ENCODE results near the gene TAOK3. TPM values are rescaled to one million over a fixed set of nuclear protein-coding genes. Genes with fewer than 3 reads are reported as not detected.

TAOK3 gene
- total RNA-seq, 3 donors from 2014 or later (not counting 1 experiment from before 2014, with no cell fraction given), result 155 to 166 (median 157) TPM

- intact Hi-C loops (cut with micrococcal nuclease), result no loop called here
- H3K9me3 ChIP-seq (ENCODE audit: control insufficient read depth, insufficient read depth, low read length), result no peaks in the 10 kb centered on the region
- no peaks in the 10 kb centered on the region for H3K9me3 Mint-ChIP-seq
- no peaks in the 10 kb centered on the region for H3K36me3 Mint-ChIP-seq
- H3K27ac ChIP-seq (ENCODE audit: low read length), result no peak overlapping the region
- ATAC-seq (no peak), DNase-seq (no peak)
- WGBS (ENCODE audit: insufficient coverage), result no CpG with 5 or more reads among the region's 1 CpG
- no peaks in the 10 kb centered on the region for H3K36me3 ChIP-seq (ENCODE audit: control insufficient read depth, insufficient read depth, low read length)
- TF ChIP-seq CTCF (IDR thresholded peaks at IDR 0.05), result no peak
- no peak overlapping the region for H3K27ac Mint-ChIP-seq
- no peak overlapping the region for H3K4me3 ChIP-seq (ENCODE audit: low read length)
- H3K27me3 ChIP-seq (ENCODE audit: control insufficient read depth, insufficient read depth, low read length), result peaks cover 4% of the 10 kb centered on the region
- no peak overlapping the region for H3K4me3 Mint-ChIP-seq
- H3K4me1 Mint-ChIP-seq, result peaks cover 5 to 6% of the 10 kb centered on the region in 2 donors
- peaks cover 0 to 11% of the 10 kb centered on the region in 2 donors for H3K27me3 Mint-ChIP-seq (ENCODE audit: low read depth in 2 of 2)
- peaks cover 4% of the 10 kb centered on the region for H3K4me1 ChIP-seq (ENCODE audit: control insufficient read depth, insufficient read depth, low read length)
Observed at GRCh38 chr12:118109088-118109487, 263.6 kb downstream of the TAOK3 start.

- Histone ChIP-seq H3K27me3 (ENCODE audit: control insufficient read depth, insufficient read depth, low read length) (peaks cover 10% of the 10 kb centered on the region), H3K4me1 (ENCODE audit: control insufficient read depth, insufficient read depth, low read length) (peaks cover 14% of the 10 kb centered on the region), H3K27ac (ENCODE audit: low read length) (no peak overlapping the region), H3K4me3 (ENCODE audit: low read length) (no peak overlapping the region), H3K9me3 (ENCODE audit: control insufficient read depth, insufficient read depth, low read length) (no peaks in the 10 kb centered on the region), H3K36me3 (ENCODE audit: control insufficient read depth, insufficient read depth, low read length) (no peaks in the 10 kb centered on the region)
- 98% methylated on average over 8 of the region's 8 CpGs for WGBS (ENCODE audit: insufficient coverage)
- Mint-ChIP-seq H3K4me3 (no peak overlapping the region), H3K27ac (no peak overlapping the region), H3K27me3 (ENCODE audit: low read depth in 2 of 2) (peaks cover 5 to 14% of the 10 kb centered on the region in 2 donors), H3K36me3 (no peaks in the 10 kb centered on the region), H3K4me1 (peaks cover 9 to 14% of the 10 kb centered on the region in 2 donors), H3K9me3 (no peaks in the 10 kb centered on the region)
- DNase-seq (no peak), ATAC-seq (no peak)
- intact Hi-C loops (cut with micrococcal nuclease), result no loop called here
- TF ChIP-seq CTCF (IDR thresholded peaks at IDR 0.05), result no peak
Observed at GRCh38 chr12:118107694-118108093, 265.0 kb downstream of the TAOK3 start.

- Mint-ChIP-seq H3K36me3 (no peaks in the 10 kb centered on the region), H3K4me3 (no peak overlapping the region), H3K4me1 (peaks cover 10 to 14% of the 10 kb centered on the region in 2 donors), H3K27ac (no peak overlapping the region), H3K9me3 (no peaks in the 10 kb centered on the region), H3K27me3 (ENCODE audit: low read depth in 2 of 2) (peaks cover 12 to 15% of the 10 kb centered on the region in 2 donors)
- DNase-seq (no peak), ATAC-seq (no peak)
- Histone ChIP-seq H3K36me3 (ENCODE audit: control insufficient read depth, insufficient read depth, low read length) (no peaks in the 10 kb centered on the region), H3K27ac (ENCODE audit: low read length) (no peak overlapping the region), H3K4me1 (ENCODE audit: control insufficient read depth, insufficient read depth, low read length) (peaks cover 14% of the 10 kb centered on the region), H3K9me3 (ENCODE audit: control insufficient read depth, insufficient read depth, low read length) (no peaks in the 10 kb centered on the region), H3K4me3 (ENCODE audit: low read length) (no peak overlapping the region), H3K27me3 (ENCODE audit: control insufficient read depth, insufficient read depth, low read length) (peaks cover 13% of the 10 kb centered on the region)
- no peak for TF ChIP-seq CTCF (IDR thresholded peaks at IDR 0.05)
- intact Hi-C loops (cut with micrococcal nuclease), result no loop called here
- 91% methylated on average over 4 of the region's 4 CpGs for WGBS (ENCODE audit: insufficient coverage)
Observed at GRCh38 chr12:118107011-118107410, 265.7 kb downstream of the TAOK3 start.

Measured in natural killer cell (primary cell).